GM12891 (cell line): Measurements from ENCODE around the gene EIF2A.

Experiments used
- DNase-seq: peaks from one replicate; pipeline ENCODE4 v3.0.0; 2011; ENCODE audit warnings: low spot score; ENCODE audit not compliant: insufficient read length
- FAIRE-seq: peaks from 2 replicates; lab custom pipeline; 2011; peaks lifted over from hg19 to GRCh38; lab: Jason Lieb, UNC
- PAX5 ChIP-seq: IDR thresholded peaks from 2 replicates; pipeline ENCODE4 v1.6.1; 2011; ENCODE audit warnings: low read length, moderate library complexity, mild to moderate bottlenecking; ENCODE audit not compliant: insufficient read depth, severe bottlenecking
- POLR2A ChIP-seq: IDR thresholded peaks from 2 replicates; pipeline ENCODE4 v1.6.1; 2011; ENCODE audit warnings: low read depth, low read length, control low read depth
- POLR2AphosphoS5 ChIP-seq: IDR thresholded peaks from 2 replicates; pipeline ENCODE4 v1.6.1; 2011; ENCODE audit warnings: low read depth, low read length, control low read depth
- POU2F2 ChIP-seq: IDR thresholded peaks from 2 replicates; pipeline ENCODE4 v1.6.1; 2011; ENCODE audit warnings: low read depth, mild to moderate bottlenecking, control low read depth, low read length, moderate library complexity
- SPI1 ChIP-seq: IDR thresholded peaks from 2 replicates; pipeline ENCODE4 v1.6.1; 2011; ENCODE audit warnings: low read depth, low read length, control low read depth
- TAF1 ChIP-seq: IDR thresholded peaks from 2 replicates; pipeline ENCODE4 v1.6.1; 2011; ENCODE audit warnings: low read depth, low read length, control low read depth

The EIF2A gene

GRCh38 chr3:150540991-150541390 lies 5.6 kb upstream of the EIF2A start:
- DNase-seq = no peak
- FAIRE-seq = no peak
- no peak for TF ChIP-seq PAX5
- TF ChIP-seq POLR2A = no peak
- TF ChIP-seq TAF1 = no peak

- no peak for DNase-seq
- TF ChIP-seq PAX5 = no peak
- no peak for TF ChIP-seq POU2F2
- no peak for TF ChIP-seq POLR2A
- FAIRE-seq = no peak
Measured at GRCh38 chr3:150543128-150543527, 3.5 kb upstream of the EIF2A start.

- DNase-seq = no peak
- no peak for TF ChIP-seq TAF1
- TF ChIP-seq POLR2AphosphoS5 = no peak
- no peak for TF ChIP-seq POLR2A
- no peak for TF ChIP-seq POU2F2
- no peak for TF ChIP-seq SPI1
- no peak for TF ChIP-seq PAX5
- FAIRE-seq = no peak
Measured at GRCh38 chr3:150543531-150543930, 3.1 kb upstream of the EIF2A start.

- TF ChIP-seq TAF1 = no peak
- no peak for TF ChIP-seq SPI1
- TF ChIP-seq POLR2A = no peak
- TF ChIP-seq PAX5 = no peak
- no peak for TF ChIP-seq POU2F2
- TF ChIP-seq POLR2AphosphoS5 = no peak
- DNase-seq (no peak), FAIRE-seq (no peak)
Measured at GRCh38 chr3:150544041-150544440, 2.5 kb upstream of the EIF2A start.

DNA sequence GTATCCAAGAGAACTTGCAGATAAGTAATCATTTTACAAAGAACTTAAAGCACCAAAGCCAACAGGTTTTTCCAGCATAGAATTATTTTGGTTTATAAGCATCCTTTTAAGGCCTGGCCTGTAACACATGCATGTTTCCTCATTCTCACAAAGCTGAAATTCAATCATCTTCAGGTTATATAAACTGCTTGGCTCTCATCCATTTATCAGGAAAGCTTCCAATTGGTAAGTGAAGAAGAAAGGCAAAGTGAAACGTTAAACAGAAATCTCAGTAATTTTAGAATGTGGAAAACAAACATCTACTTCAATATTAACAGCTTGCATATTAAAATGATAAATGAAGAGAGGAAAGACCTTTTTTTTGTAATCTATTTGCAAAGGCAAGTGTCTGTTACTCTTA lies 1.9 kb upstream of the EIF2A start:
- no peak for TF ChIP-seq SPI1
- FAIRE-seq (no peak), DNase-seq (no peak)

DNA sequence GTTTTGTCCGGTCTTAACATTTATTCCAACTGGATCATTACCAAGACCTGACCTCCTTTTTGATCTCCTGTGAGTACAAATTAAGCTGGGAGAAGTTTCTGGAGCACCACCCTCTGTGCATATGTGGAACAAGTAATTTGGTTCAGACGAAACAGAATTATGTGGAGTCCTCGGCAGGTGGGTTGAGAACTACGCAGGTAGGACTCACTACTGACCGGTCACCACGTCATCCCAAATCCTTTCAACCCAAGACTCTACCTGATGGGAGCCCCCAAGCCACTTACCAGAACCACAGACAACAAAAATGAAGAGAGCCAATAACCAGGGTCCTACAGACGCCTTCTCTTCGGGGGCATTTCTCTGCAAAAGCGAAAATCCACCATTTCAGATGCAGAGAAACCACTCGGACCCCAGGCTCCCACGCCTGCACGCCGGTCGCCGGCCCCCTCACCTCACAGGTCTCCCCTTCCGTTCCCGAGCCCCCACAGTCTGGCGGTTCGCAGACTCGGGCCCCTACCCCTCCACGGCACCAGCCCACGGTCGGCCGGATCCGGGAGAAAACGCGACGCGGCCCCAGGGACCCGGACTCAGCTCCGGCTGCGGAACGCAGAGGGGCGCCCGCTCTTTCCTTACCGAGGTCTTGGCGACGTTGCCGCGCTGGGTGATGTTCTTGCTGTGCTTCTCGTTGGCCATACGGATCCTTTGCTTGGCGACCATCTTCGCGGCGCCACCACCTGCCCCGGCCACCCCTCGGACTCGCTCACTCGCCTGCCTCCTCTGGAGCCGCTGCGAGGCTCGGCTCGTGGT lies 965 bp upstream of the EIF2A start:
- FAIRE-seq = no peak
- no peak for DNase-seq
- TF ChIP-seq SPI1 (no peak), TAF1 (no peak), POU2F2 (no peak), PAX5 (no peak), POLR2A (no peak), POLR2AphosphoS5 (no peak)

DNA sequence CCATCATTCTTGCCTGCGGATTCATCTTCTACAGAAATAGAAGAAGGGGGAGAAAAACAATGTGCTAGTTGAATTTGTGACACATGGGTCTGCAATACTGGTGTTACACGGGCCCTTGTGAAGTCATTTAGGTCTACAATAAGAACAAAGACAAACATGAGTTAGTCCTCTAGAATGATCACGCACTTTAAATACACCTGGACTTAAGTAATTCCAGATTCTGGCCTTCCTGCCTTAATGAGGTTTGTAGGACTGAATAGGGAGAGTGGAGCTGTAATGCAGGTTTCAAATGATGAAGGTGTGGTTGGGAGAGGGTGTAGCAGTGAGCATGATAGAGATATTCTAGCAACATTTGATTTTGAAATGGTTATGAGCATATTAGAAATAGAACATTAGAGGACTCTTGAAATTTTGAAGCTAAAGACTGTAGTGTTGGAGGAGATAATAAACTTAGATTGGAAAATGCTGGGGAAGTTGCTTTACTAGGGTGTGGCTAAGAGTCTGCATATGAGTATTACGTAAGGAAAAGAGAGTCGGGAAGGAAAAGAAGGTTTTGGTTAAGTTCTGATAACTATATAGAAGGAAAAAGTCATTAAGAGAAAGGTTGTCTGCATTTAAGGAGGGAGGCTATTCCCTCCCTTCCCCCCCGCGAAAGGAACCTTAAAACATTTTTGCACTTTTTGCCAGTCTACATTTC lies 606 bp downstream of the EIF2A start:
- DNase-seq (no peak), FAIRE-seq (no peak)
- TF ChIP-seq PAX5 = no peak
- TF ChIP-seq POLR2A = no peak
- TF ChIP-seq POLR2AphosphoS5 = no peak
- no peak for TF ChIP-seq SPI1
- no peak for TF ChIP-seq POU2F2
- TF ChIP-seq TAF1 = no peak

GRCh38 chr3:150555859-150556436 lies 9.4 kb downstream of the EIF2A start:
- FAIRE-seq (no peak), DNase-seq (no peak)
- no peak for TF ChIP-seq TAF1
- TF ChIP-seq POLR2AphosphoS5 = no peak
- no peak for TF ChIP-seq POLR2A
- no peak for TF ChIP-seq PAX5
- TF ChIP-seq POU2F2 = no peak
- no peak for TF ChIP-seq SPI1

- FAIRE-seq (no peak), DNase-seq (no peak)
- no peak for TF ChIP-seq PAX5
- no peak for TF ChIP-seq POU2F2
- no peak for TF ChIP-seq POLR2A
- TF ChIP-seq POLR2AphosphoS5 = no peak
- no peak for TF ChIP-seq SPI1
- TF ChIP-seq TAF1 = no peak
Measured at GRCh38 chr3:150556792-150557191, 10.2 kb downstream of the EIF2A start.

GRCh38 chr3:150557725-150558124 lies 11.1 kb downstream of the EIF2A start:
- FAIRE-seq = no peak

More at GRCh38 chr3:150557725-150558124, 11.1 kb downstream of the EIF2A start:
- TF ChIP-seq TAF1 (no peak), SPI1 (no peak), POU2F2 (no peak)
- no peak for DNase-seq
